H1 (cell line): ENCODE measurements around the gene RASA1. TPM values are rescaled to one million over a fixed set of nuclear protein-coding genes. Genes with fewer than 3 reads are reported as not detected.

ENCODE experiments used
- CTCF ChIA-PET: fragments of 300-600 bp; sonication (Branson Sonifier 250); formaldehyde crosslinking; loops from one replicate; lab custom pipeline; 2021; ENCODE audit not compliant: partially characterized antibody; lab: Charles Lee
- POLR2A ChIA-PET: fragments of 300-600 bp; sonication (Branson Sonifier 250); formaldehyde crosslinking; loops from one replicate; lab custom pipeline; 2021; ENCODE audit warnings: inconsistent platforms; ENCODE audit not compliant: partially characterized antibody; lab: Charles Lee
- DNase-seq, 2 experiments: peaks; one replicate each; pipeline versions ENCODE4 v3.0.0 to v3.0.0-alpha.2; 2010 to 2022; ENCODE audit warnings: low spot score in 2 of 2, low read depth in 1 of 2, mixed read lengths in 1 of 2
- FAIRE-seq: peaks from 2 replicates; lab custom pipeline; 2011; peaks lifted over from hg19 to GRCh38; lab: Jason Lieb, UNC
- H2AFZ ChIP-seq: 2 replicates; pipeline ENCODE4 v1.8.1; 2012; ENCODE audit warnings: low read length, inconsistent platforms
- H2AK5ac ChIP-seq: 2 replicates; pipeline ENCODE4 v1.6.1; 2013; ENCODE audit warnings: low read depth, low read length
- H2BK120ac ChIP-seq: replicated peaks from 2 replicates; pipeline ENCODE3; 2013; ENCODE audit warnings: low read depth, low read length, inconsistent platforms
- H2BK12ac ChIP-seq: 2 replicates; pipeline ENCODE4 v1.6.1; 2013; ENCODE audit warnings: low read depth, low read length
- H2BK15ac ChIP-seq: 2 replicates; pipeline ENCODE4 v1.6.1; 2013; ENCODE audit warnings: low read length
- H2BK20ac ChIP-seq: 2 replicates; pipeline ENCODE4 v1.6.1; 2013; ENCODE audit warnings: low read length
- H2BK5ac ChIP-seq: 2 replicates; pipeline ENCODE4 v1.6.1; 2013; ENCODE audit warnings: low read depth, low read length
- H3K14ac ChIP-seq: 2 replicates; pipeline ENCODE4 v1.6.1; 2013; ENCODE audit warnings: inconsistent platforms; ENCODE audit not compliant: insufficient read length
- H3K18ac ChIP-seq: 2 replicates; pipeline ENCODE4 v1.6.1; 2013; ENCODE audit warnings: low read length; ENCODE audit errors: extremely low read depth
- H3K23ac ChIP-seq: 2 replicates; pipeline ENCODE4 v1.6.1; 2013; ENCODE audit warnings: inconsistent platforms; ENCODE audit not compliant: insufficient read length
- H3K23me2 ChIP-seq: 2 replicates; pipeline ENCODE4 v1.6.1; 2013; ENCODE audit warnings: low read depth, low read length
- H3K27ac ChIP-seq: 2 replicates; pipeline ENCODE4 v1.6.1; 2011; ENCODE audit warnings: low read depth, low read length, inconsistent platforms
- H3K27me3 ChIP-seq, 4 experiments: replicated peaks in 1 of 4; 1 replicate in 1 of 4; 2 replicates in 3 of 4; pipeline versions ENCODE4 v1.6.1 to v1.8.1; 2011 to 2013; ENCODE audit warnings: low read length in 3 of 4, mild to moderate bottlenecking in 3 of 4, inconsistent platforms in 2 of 4, mixed read lengths in 2 of 4, moderate library complexity in 1 of 4; ENCODE audit not compliant: control insufficient read depth in 3 of 4, insufficient read depth in 3 of 4; ENCODE audit errors: extremely low read depth in 1 of 4
- H3K36me3 ChIP-seq, 4 experiments: 2 replicates each; pipeline versions ENCODE4 v1.6.1 to v1.8.1; 2011 to 2013; ENCODE audit warnings: mild to moderate bottlenecking in 4 of 4, low read length in 3 of 4, moderate library complexity in 2 of 4, control low read depth in 1 of 4, inconsistent platforms in 1 of 4; ENCODE audit not compliant: insufficient read depth in 4 of 4, control insufficient read depth in 2 of 4
- H3K4ac ChIP-seq: replicated peaks from 2 replicates; pipeline ENCODE3; 2013; ENCODE audit warnings: low read length, low read depth, mixed read lengths, inconsistent platforms; ENCODE audit not compliant: insufficient read length
- H3K4me1 ChIP-seq, 4 experiments: replicated peaks in 1 of 4; 1 replicate in 1 of 4; 2 replicates in 3 of 4; pipeline versions ENCODE4 v1.6.1 to v1.8.1; 2011 to 2013; ENCODE audit warnings: low read length in 3 of 4, inconsistent platforms in 2 of 4, mixed read lengths in 1 of 4; ENCODE audit not compliant: insufficient read depth in 4 of 4, control insufficient read depth in 3 of 4
- H3K4me2 ChIP-seq, 2 experiments: 2 replicates each; pipeline versions ENCODE4 v1.6.1 to v1.8.1; 2011 to 2013; ENCODE audit warnings: low read depth in 2 of 2, low read length in 2 of 2, control low read depth in 1 of 2, inconsistent platforms in 1 of 2, mild to moderate bottlenecking in 1 of 2; ENCODE audit not compliant: insufficient read depth in 1 of 2
- H3K4me3 ChIP-seq, 4 experiments: fragments of 200-600, 300-600 bp in 1 of 4; sonication (generic), shearing (Covaris generic), sonication (Bioruptor Twin) in 1 of 4; 2 replicates each; pipeline versions ENCODE4 v1.5.1 to v1.8.1; 2011 to 2016; ENCODE audit warnings: low read length in 4 of 4, low read depth in 3 of 4, control low read depth in 2 of 4, inconsistent platforms in 2 of 4, mild to moderate bottlenecking in 2 of 4, mixed read lengths in 1 of 4, moderate library complexity in 1 of 4; ENCODE audit not compliant: insufficient read depth in 2 of 4; ENCODE audit errors: extremely low read depth in 1 of 4
- H3K56ac ChIP-seq: replicated peaks from 2 replicates; pipeline ENCODE3; 2013; ENCODE audit warnings: low read depth, mild to moderate bottlenecking, mixed read lengths, low read length, inconsistent platforms; ENCODE audit not compliant: insufficient read length
- H3K79me1 ChIP-seq: 2 replicates; pipeline ENCODE4 v1.6.1; 2013; ENCODE audit warnings: low read depth, low read length, control low read depth
- H3K79me2 ChIP-seq, 2 experiments: 2 replicates each; pipeline versions ENCODE4 v1.6.1 to v1.8.1; 2012 to 2013; ENCODE audit warnings: low read length in 2 of 2, mild to moderate bottlenecking in 2 of 2, inconsistent platforms in 1 of 2; ENCODE audit not compliant: insufficient read depth in 2 of 2, control insufficient read depth in 1 of 2
- H3K9ac ChIP-seq, 4 experiments: replicated peaks in 1 of 4; 1 replicate in 1 of 4; 2 replicates in 3 of 4; pipeline versions ENCODE4 v1.6.1 to v1.8.1; 2011 to 2013; ENCODE audit warnings: low read depth in 3 of 4, low read length in 3 of 4, control low read depth in 2 of 4, mild to moderate bottlenecking in 2 of 4, moderate library complexity in 2 of 4, inconsistent platforms in 1 of 4; ENCODE audit errors: extremely low read depth in 1 of 4
- H3K9me3 ChIP-seq, 2 experiments: 2 replicates each; pipeline versions ENCODE4 v1.6.1 to v1.8.1; 2012 to 2013; ENCODE audit warnings: mild to moderate bottlenecking in 2 of 2, moderate library complexity in 2 of 2, control low read depth in 1 of 2, inconsistent platforms in 1 of 2, low read depth in 1 of 2, low read length in 1 of 2, mixed read lengths in 1 of 2; ENCODE audit not compliant: insufficient read depth in 2 of 2
- H4K20me1 ChIP-seq, 2 experiments: replicated peaks in 1 of 2; 2 replicates each; pipeline versions ENCODE3 to v1.8.1; 2011 to 2013; ENCODE audit warnings: inconsistent platforms in 2 of 2, low read length in 2 of 2, mild to moderate bottlenecking in 1 of 2; ENCODE audit not compliant: insufficient read depth in 2 of 2, control insufficient read depth in 1 of 2
- H4K5ac ChIP-seq: 2 replicates; pipeline ENCODE4 v1.6.1; 2013; ENCODE audit warnings: low read length, low read depth, mixed read lengths, inconsistent platforms; ENCODE audit not compliant: insufficient read length
- H4K8ac ChIP-seq: 2 replicates; pipeline ENCODE4 v1.8.0; 2013; ENCODE audit warnings: mild to moderate bottlenecking, moderate library complexity, low read length, inconsistent platforms; ENCODE audit not compliant: insufficient read depth; ENCODE audit errors: extremely low read depth
- H4K91ac ChIP-seq: replicated peaks from 2 replicates; pipeline ENCODE3; 2013; ENCODE audit warnings: low read length, mixed read lengths, inconsistent platforms; ENCODE audit not compliant: insufficient read length
- ASH2L ChIP-seq: fragments of 200-600, 300-600 bp; sonication (generic); IDR thresholded peaks from one replicate; pipeline ENCODE4 v1.7.1; 2017; ENCODE audit warnings: low read length
- CBX8 ChIP-seq: fragments of 300-800, 300-1000 bp; sonication (generic); IDR thresholded peaks from 2 replicates; pipeline ENCODE4 v1.7.1; 2016; ENCODE audit warnings: low read depth, low read length, borderline replicate concordance
- HDAC2 ChIP-seq, 2 experiments: fragments of 300-600 bp in 1 of 2; sonication (generic) in 1 of 2; IDR thresholded peaks; 2 replicates each; pipeline ENCODE4 v1.6.1; 2011 to 2012; ENCODE audit warnings: low read depth in 2 of 2, low read length in 2 of 2, mild to moderate bottlenecking in 2 of 2, moderate library complexity in 2 of 2, borderline replicate concordance in 1 of 2, inconsistent platforms in 1 of 2
- HDAC6 ChIP-seq: IDR thresholded peaks from one replicate; pipeline ENCODE4 v1.7.1; 2012; ENCODE audit warnings: low read depth, mild to moderate bottlenecking, inconsistent platforms, low read length, moderate library complexity
- PHF8 ChIP-seq: fragments of 200-600 bp; sonication (generic); conservative IDR thresholded peaks from 2 replicates; pipeline ENCODE4 v1.7.1; 2012; ENCODE audit warnings: low read depth, mild to moderate bottlenecking, inconsistent platforms, low read length, moderate library complexity
- RBBP5 ChIP-seq: IDR thresholded peaks from 2 replicates; pipeline ENCODE4 v1.7.1; 2012; ENCODE audit warnings: low read depth, mild to moderate bottlenecking, inconsistent platforms, low read length, moderate library complexity, borderline replicate concordance
- RFX5 ChIP-seq: IDR thresholded peaks from 2 replicates; pipeline ENCODE4 v1.6.1; 2011; ENCODE audit warnings: low read depth, low read length, improper control_type of control experiment, borderline replicate concordance
- SIN3A ChIP-seq, 2 experiments: IDR thresholded peaks in 1 of 2; conservative IDR thresholded peaks in 1 of 2; 2 replicates each; pipeline ENCODE4 v1.6.1; 2011 to 2012; ENCODE audit warnings: low read length in 2 of 2, improper control_type of control experiment in 1 of 2, low read depth in 1 of 2, mild to moderate bottlenecking in 1 of 2
- SRF ChIP-seq: IDR thresholded peaks from 2 replicates; pipeline ENCODE4 v1.6.1; 2011; ENCODE audit warnings: mild to moderate bottlenecking, low read depth, low read length, moderate library complexity
- TAF7 ChIP-seq: optimal IDR thresholded peaks from 2 replicates; pipeline ENCODE3; 2011; ENCODE audit warnings: low read depth, mild to moderate bottlenecking, inconsistent platforms, low read length, moderate library complexity, borderline replicate concordance
- WGBS, 2 experiments: shearing (Covaris generic) in 1 of 2; methylation state at CpG; one replicate each; pipeline versions ENCODE4 v1.1.6 to v1.1.7; 2013 to 2015; ENCODE audit warnings: low lambda C conversion rate in 2 of 2, mixed read lengths in 2 of 2, inconsistent platforms in 1 of 2, low coverage in 1 of 2, missing lambda C conversion rate in 1 of 2; ENCODE audit not compliant: insufficient replicate concordance in 2 of 2, insufficient coverage in 1 of 2, insufficient read length in 1 of 2; ENCODE audit errors: extremely low coverage in 1 of 2, missing lambda C conversion rate in 1 of 2; 5-methylcytosine and 5-hydroxymethylcytosine counted together
- polyA plus RNA-seq, 7 experiments: library from polyadenylated mRNA; depleted of rRNA in 3 of 7; stranded (reverse) in 5 of 7; unstranded in 2 of 7; fragments of >200 nt in 5 of 7; fragments of 200-250 nt in 2 of 7; gene quantifications; 1 replicate in 5 of 7; 2 replicates in 1 of 7; 4 replicates in 1 of 7; pipeline versions ENCODE4 v1.2.1 to v1.2.3, GENCODE V29; 2011 to 2013; ENCODE audit warnings: missing spikeins in 2 of 7, mixed read lengths in 2 of 7
- total RNA-seq: library from RNA; stranded (reverse); fragmentation: NEBNext Ultra II Directional; extraction: Animal tissue kit (Norgen Biotek cat#: 25700); gene quantifications from 2 replicates; pipeline ENCODE4 v1.2.1, GENCODE V29; 2021

The RASA1 gene
- total and polyA plus RNA-seq, 2 of the 8 experiments (the other 6 are each of a cell fraction or from before 2014, with no cell fraction given): 15.9 to 33.8 TPM

DNA sequence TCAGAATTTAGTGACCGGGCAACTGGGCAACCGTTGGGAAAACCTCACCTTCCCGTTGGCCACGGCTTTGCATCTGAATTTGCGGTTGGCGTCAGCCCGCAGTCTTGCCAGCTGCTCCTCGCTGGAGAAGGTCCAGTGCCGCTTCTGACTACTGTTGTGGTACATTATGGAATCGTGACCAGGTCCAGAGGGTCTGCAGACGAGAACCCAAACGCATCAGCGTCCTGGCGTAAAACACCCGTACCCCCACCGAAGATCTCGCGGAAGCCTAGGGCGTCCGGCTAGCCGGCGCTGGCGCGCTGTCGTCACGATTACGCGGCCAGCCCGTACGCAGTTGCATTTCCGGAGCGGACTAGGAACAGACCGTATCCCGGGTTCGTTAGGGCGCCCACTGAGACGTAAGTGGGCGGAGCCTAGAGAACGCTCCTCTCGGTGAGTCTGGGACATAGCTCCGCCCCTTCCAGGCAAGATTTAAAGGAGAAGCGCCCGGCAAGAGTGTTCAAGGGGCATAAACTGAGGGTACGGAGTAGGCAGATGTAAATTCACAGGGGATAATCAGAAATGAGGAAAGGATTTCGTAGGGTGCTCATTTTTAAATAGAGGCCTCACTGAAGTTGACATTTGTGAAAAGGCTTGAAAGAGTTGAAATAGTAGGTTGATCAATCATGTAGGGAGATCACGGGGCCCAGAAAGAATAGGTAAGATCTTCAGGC, 145.1 kb downstream of the RASA1 start, which contains the start of gene CCNH:
Gene CCNH (minus strand): TSS at position 301 of the 713 bp plus-strand sequence. CDS start 136 bp downstream, at position 165.
- Histone ChIP-seq H3K23ac (no peak within 1 kb of the TSS), H3K9ac (peak within 1 kb of the TSS; percentile 83 to 98 (median 92)), H3K79me1 (peaks cover 7% of the 10 kb centered on the region; the same call in 1 of the 2 replicates), H3K23me2 (peaks cover 7% of the 10 kb centered on the region), H3K56ac (peak within 1 kb of the TSS; percentile 80), H3K79me2 (peaks cover 3 to 23% of the 10 kb centered on the region in 2 experiments; a peak in 3 of 4 replicates), H4K20me1 (peaks cover 0 to 2% of the 10 kb centered on the region in 2 experiments), H3K4ac (peak within 1 kb of the TSS; percentile 64), H3K18ac (peak within 1 kb of the TSS; percentile 93), H3K14ac (no peak within 1 kb of the TSS), H2BK120ac (no peak within 1 kb of the TSS), H3K9me3 (no peaks in the 10 kb centered on the region), H2AK5ac (no peak within 1 kb of the TSS; the same call in 1 of the 2 replicates), H2BK12ac (peak within 1 kb of the TSS; percentile 94), H4K91ac (peak within 1 kb of the TSS; percentile 76), H3K4me2 (peak within 1 kb of the TSS; percentile 90 to 94), H2BK20ac (no peak within 1 kb of the TSS), H3K27ac (peak within 1 kb of the TSS; percentile 86), H3K27me3 (no peaks in the 10 kb centered on the region), H4K5ac (peak within 1 kb of the TSS; percentile 88), H3K4me1 (peaks cover 0 to 3% (median 0%) of the 10 kb centered on the region in 4 experiments; a peak in 2 of 7 replicates), H2BK15ac (peak within 1 kb of the TSS; percentile 67; the same call in 1 of the 2 replicates), H4K8ac (peak within 1 kb of the TSS; percentile 95), H3K4me3 (peak within 1 kb of the TSS; percentile 90 to 98 (median 91)), H2BK5ac (peak within 1 kb of the TSS; percentile 85), H3K36me3 (peaks cover 6 to 29% (median 14%) of the 10 kb centered on the region in 4 experiments; a peak in 7 of 8 replicates), H2AFZ (peak within 1 kb of the TSS; percentile 95)
- 3% methylated on average over 46 of the region's 46 CpGs; no CpG with 5 or more reads in 1 of the 2 experiments for WGBS, 2 experiments
- FAIRE-seq (peak; percentile 81), DNase-seq (peak; percentile 93 to 94)
- CTCF ChIA-PET: interaction anchor here (0.9 to 1.7 kb wide), 3 partner anchors 9 to 399 kb away, joined by 4 to 7 read pairs (median 5); no protein-coding TSS in a partner anchor
- POLR2A ChIA-PET: interaction anchor here (1.0 to 2.2 kb wide), 4 partner anchors 13 to 145 kb away, joined by 3 to 7 read pairs (median 4); partner anchors contain the start of gene RASA1
- TF ChIP-seq HDAC2 (IDR thresholded peaks at IDR 0.05; ENCODE audit: borderline replicate concordance in 1 of 2, low read depth in 2 of 2, low read length in 2 of 2) (0 out of 4 replicates have a peak, but pooled peaks of 1 of the 2 experiments have one; percentile 67), SRF (peak; percentile 54), RFX5 (no peak), SIN3A (conservative IDR thresholded peaks at IDR 0.05 in 1 of 2, IDR thresholded peaks at IDR 0.05 in 1 of 2; ENCODE audit: low read depth in 1 of 2, low read length in 2 of 2) (peak; percentile 15 to 56; a peak in 2 of 4 replicates), HDAC6 (no peak), PHF8 (peak; percentile 85), CBX8 (no peak), TAF7 (peak; percentile 44), ASH2L (peak; percentile 98), RBBP5 (peak; percentile 88)
